GM21619 (cell line): Measurements from ENCODE around the gene HECTD3.

Experiments
- ATAC-seq: cut with Tn5 transposase; IDR thresholded peaks from one replicate; pipeline ENCODE4 v1.9.1; 2021; ENCODE audit not compliant: unreplicated experiment

The HECTD3 gene

DNA sequence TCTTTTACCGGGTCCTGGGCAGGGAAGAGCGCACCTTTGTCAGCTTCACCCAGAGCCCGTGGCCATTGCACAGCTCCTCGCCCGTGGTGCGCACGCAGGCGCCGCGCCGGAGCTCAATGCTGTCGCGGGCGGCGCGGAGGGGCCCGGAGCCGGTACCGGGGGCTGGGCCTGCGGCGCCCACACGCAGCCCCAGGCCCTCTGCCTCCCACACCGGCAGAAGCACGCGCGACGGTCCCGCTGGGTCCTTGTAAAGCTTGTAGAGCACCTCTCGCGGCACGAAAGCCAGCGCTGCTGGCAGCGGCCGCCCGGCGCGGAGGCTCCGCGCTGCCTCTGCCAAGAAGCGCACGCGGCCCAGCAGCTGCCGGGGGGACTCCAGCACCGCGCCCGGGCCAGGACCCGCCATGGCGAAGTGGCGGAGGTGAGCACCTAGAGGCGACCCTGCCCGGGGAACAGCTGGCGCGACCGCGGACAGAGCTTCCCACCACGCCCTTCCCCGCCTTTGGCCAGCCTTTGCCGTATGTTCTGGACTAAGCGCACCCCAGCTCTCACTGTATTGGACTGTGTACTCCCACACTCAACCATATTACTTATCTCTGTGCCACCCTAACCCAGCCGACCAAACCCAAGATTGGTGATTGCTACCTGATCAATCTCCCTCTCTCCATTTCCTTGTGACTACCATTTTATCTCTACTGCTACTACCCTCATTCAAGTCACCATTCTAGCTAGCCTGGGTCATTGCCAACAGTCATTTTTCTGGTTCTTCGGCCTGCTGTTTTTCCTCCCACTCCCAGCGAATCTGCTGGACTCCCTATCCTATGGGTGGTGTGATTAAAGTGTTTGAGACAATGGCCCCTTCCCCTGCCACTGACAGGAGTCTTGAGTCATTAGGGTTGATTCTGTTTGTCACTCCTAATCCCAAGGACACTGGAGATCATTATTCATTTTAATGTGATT, at the start of gene HECTD3:
Gene HECTD3, minus strand, starts transcription at position 470 of the 957 bp plus-strand sequence. Its CDS starts 67 bp downstream, at position 403.
- peak; percentile 70 for ATAC-seq

- no peak for ATAC-seq
Observed at GRCh38 chr1:45059829-45060228, 48.7 kb upstream of the HECTD3 start.

DNA sequence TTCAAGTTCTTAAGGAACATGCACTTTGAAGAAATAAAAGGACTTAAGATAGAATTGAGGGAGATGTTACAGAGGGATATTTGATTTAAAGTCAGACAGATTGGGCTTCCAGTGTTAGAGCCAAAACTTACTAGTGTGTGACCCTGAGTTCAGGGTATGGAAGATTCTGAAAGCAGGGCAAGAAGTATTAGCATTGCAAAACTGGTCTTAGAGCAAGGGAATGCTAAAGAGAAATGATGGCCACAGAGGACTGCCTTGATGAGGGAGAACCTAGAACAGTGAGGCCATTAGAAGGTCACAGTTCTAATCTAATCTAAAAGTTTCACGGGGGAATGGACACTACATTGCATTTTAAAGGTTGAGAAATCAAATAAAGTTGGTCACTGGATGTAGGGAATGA, 46.4 kb upstream of the HECTD3 start:
- no peak for ATAC-seq

DNA sequence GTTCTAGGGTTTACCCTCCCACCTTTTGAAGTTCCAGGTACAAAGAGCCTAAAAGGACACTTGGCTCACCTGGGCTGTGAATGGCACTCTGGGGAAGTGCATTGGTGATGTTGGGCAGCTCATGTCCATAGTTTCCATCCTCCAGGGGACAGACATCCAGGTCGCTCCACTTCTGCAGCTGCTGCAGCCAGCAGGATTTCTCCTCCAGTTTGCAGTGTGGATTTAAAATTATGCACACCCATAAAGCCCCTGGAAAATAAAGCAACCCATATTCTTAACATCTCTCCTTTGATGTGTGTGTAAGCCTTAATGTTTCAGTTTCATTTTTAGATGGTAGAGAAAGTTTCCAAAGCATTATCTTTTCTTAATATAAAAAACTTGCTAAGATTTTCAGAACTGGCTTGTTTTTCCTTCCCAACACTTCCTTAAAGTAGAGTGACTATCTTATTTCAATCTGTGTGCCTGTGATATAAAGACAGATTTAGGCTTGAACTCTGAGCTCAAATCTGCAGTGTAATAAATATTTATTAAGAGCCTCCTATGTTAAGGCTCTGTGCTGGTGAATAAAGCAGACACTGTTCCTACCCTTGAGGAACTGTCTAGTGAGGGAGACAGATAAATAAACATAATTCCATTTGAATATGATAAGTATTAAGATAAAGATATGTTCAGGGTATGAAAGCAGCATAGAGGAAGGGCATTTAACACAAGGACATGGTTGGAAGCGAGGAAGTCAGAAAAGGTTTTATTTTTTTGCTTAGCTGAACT, 40.1 kb upstream of the HECTD3 start:
- no peak for ATAC-seq

- ATAC-seq: no peak
Observed at GRCh38 chr1:45047032-45047431, 35.9 kb upstream of the HECTD3 start.

GRCh38 chr1:45044916-45045315, 33.8 kb upstream of the HECTD3 start:
- ATAC-seq: no peak

- ATAC-seq: no peak
Observed at GRCh38 chr1:45043094-45043493, 32.0 kb upstream of the HECTD3 start.

DNA sequence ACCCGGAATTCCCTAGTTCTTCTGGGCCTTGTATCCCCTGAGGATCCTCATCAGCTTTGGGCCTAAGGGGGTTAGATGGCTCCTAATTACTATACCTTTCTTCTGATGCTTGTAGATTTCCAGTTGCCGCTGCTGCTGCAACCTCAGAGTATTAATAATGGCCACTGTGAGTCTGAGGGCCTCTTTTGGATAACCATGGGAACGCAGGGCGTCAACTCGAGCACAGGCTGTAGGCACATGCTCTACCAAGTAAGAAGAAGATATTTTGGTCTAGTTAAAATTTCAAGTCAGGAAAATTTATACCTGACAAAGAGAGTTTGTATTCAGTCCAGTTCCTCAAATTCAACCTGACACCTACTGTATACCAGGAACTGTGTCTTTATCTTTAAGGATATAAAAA, 29.2 kb upstream of the HECTD3 start:
- no peak for ATAC-seq

DNA sequence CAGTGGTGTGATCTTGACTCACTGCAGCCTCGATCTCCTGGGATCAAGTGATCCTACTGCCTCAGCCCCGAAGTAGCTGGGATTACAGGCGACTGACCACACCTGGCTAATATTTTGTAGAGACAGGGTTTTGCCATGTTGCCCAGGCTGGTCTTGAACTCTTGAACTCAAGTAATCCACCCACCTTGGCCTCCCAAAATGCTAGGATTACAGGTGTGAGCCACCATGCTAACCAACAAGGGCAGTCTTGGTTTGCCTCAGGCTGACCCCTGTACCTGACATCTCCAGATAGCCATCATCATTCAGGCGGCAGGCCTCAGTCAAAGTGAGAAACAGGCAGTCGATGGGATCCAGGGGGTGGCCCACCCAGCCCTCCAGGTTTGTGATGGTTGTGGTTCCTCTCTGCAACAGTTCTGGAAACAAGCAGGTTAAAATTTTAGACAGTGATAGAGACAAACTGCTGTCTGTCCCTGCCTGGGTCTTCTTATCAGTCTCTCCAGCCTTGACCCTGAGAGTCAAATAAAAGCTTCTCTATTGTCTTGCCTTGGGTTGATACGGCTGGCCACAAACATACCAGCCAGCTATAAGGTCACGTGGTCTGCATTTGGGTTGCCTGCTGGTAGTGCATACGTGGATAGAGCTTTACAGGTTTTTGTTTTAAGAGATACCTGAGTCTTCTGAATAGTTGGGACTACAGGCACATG, 27.7 kb upstream of the HECTD3 start:
- no peak for ATAC-seq

- ATAC-seq: no peak
Observed at GRCh38 chr1:45038240-45038639, 27.1 kb upstream of the HECTD3 start.

- ATAC-seq: no peak
Observed at GRCh38 chr1:45037456-45037855, 26.3 kb upstream of the HECTD3 start.

GRCh38 chr1:45035631-45036301, 24.6 kb upstream of the HECTD3 start:
- ATAC-seq: no peak

DNA sequence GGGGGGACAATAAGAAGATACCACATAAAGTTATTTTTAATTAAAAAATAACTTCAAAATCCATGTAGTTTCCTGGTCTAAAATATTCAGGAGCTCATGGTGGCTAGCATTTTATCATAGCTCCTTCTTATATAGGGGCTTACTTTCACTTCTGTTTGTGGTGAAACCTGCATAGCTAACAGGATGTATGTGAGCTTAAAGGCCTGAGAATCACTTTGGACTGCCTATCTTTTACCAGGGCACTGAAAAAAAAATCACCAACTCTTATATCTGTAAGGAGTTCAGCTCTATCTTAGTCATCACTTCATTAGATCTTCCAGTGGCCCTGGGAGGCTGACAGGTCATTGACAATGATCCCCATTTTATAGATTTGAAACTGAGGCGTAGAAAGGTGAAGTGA, 22.2 kb upstream of the HECTD3 start:
- ATAC-seq: no peak

DNA sequence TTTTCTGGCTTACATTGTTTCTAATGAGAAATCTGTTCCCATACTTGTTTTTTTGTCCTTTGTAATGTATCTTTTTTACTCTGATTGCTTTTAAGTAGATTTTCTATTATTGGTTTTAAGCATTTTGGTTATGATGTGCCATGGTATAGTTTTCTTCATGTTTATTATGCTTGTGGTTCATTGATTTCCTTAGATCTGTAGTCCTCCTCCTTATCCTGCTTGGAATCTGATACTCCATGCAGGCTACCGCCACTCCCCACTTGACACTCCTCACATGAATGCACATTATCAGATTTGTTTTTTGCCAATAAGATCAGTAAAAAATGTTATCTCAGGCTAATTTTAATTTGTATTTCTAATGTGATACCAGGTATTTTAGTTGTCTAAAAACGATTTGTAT, 21.7 kb upstream of the HECTD3 start:
- ATAC-seq: no peak

GRCh38 chr1:45026446-45026845, 15.3 kb upstream of the HECTD3 start:
- no peak for ATAC-seq

DNA sequence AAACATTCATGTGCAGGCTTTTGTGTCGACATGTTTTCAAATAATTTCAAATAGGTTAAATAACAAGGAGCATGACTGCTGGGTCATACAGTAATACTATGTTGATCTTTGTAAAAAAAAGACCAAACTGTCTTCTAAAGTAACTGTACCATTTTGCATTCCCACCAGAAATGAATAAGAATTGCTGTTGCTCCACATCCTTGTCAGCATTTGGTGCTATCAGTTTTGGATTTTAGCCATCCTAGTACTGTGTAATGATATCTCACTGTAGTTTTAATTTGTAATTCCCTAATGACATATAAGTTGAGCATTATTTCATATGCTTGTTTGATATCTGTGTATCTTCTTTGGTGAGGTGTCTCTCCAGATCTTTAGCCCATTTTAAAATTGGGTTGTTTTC, 12.5 kb upstream of the HECTD3 start:
- no peak for ATAC-seq

GRCh38 chr1:45018599-45019230, 7.6 kb upstream of the HECTD3 start:
- ATAC-seq: no peak

- no peak for ATAC-seq
Observed at GRCh38 chr1:45016767-45017166, 5.6 kb upstream of the HECTD3 start.

DNA sequence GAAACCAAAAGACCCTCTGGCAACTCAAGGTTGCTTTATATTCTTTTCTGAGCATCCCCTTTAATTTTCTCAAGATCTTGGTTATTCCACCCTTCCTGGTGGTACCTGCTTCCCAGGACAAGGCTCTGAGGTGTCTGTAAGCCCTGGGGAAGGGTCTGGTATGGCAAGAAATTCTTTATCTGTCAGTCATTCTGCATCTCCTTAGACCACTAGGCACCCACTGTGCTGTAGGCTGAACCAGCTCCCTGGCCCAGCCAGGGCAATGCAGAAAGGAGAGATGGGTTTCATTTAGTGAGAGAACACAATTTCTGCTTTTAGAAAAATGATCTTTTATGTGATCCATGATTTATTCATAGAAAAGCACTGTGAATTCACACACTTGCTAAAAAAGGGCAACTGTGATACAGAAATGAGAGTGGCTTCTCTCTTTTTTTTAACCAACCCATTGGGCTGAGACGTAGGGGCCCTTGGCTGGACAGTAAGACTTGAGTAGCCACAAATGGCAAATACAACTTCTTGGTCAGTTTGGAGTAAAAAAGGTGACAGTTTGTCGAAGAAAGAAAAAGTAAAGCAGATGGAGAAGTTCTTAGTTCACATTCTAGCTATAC, 5.1 kb upstream of the HECTD3 start:
- ATAC-seq: no peak

DNA sequence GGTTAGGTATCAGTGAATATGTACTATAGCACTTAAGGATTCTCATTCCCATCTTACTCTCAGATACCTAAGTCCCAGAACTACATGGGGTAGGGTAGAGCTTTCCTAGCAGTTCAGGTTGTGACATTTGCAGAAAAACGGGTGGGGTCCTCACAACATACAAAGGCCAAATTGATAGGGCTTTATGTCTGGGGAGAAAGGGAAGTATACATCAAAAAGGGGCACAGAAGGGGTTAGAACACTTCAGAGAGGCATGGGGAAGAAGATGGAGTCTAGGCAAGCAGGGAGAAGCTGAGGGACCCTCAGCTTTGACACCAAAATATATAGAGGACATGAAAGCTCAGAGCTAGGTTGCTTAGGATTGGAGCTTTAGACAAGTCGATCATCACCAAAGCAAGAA, 4.6 kb upstream of the HECTD3 start:
- no peak for ATAC-seq
